Stimulated activated CD8-positive, alpha-beta memory T cell treated with anti-CD3 and anti-CD28 coated beads, Interleukin-4, amount 100 ng/mL, for 1 hour (primary cell): Measurements from ENCODE around the gene ATP2B3.
A peak's percentile ranks its signal among the peaks of the same experiment; 100 is the strongest.

Experiments used
- DNase-seq, 2 donors: peaks; one replicate each; pipeline ENCODE4 v3.0.0-alpha.2; 2020; ENCODE audit warnings: low read depth in 2 of 2, low spot score in 1 of 2

ATP2B3 gene

GRCh38 chrX:153530411-153531129 lies 13.1 kb downstream of the ATP2B3 start:
- no peak for DNase-seq

GRCh38 chrX:153533091-153533490 lies 15.6 kb downstream of the ATP2B3 start:
- DNase-seq, result no peak

- no peak for DNase-seq
Observed at GRCh38 chrX:153537080-153537479, 19.6 kb downstream of the ATP2B3 start.

DNA sequence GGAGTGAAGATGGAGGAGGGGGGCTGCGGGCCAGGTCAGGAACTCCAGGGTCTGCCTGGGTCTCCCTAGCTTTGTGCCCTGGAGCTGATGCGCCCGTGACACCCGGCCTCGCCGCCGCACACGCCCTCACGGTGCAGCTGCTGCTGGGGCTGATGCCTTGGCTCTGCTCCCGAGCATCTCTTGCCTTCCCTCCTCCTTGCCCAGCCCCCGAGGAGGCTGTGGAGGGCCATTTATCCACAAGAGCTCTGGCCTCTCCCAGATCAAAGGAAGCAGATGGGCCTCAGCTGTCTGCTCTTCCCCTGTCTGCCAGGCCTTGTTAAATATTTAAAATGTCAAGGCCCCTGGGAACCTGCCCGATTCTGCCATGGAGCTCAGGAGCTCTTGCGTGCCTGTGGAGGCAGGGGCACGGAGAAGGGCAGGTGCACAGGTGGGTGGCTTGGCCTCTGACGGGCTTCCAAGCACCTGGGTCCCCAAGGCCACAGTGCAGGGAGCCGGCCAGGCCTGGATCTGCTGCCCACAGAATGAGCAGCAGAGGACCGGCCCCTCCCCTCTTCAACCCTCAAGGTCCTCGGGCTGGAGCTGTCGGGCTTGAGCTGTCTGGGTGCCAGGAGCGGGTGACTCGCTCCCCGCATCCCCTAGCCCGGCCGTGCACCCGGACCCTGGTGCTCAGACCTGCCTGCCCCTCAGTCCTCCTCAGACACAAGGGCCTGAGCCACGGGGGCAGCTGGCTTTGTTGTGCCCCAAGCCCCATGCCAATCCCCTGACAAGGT lies 20.3 kb downstream of the ATP2B3 start:
- no peak for DNase-seq

DNA sequence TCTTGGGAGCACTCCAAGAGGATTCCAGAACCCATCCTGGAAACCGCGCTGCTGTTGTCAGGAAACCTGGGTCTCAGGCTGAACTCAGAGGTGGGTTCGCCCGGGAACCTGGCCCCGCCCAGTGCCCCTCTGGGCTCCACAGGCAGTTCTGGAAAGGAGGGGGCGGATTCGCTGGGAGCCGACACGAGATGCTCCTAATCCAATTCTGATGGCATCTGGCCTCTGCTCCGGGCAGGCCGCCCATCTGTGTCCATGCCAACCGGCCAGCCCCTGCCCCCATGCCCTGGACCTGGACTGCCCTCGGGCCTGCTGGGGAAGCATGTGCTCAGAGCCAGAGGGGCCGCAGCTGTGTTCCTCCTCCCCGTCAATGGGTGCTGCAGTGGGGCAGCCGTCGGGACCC lies 21.0 kb downstream of the ATP2B3 start:
- DNase-seq, result no peak

DNA sequence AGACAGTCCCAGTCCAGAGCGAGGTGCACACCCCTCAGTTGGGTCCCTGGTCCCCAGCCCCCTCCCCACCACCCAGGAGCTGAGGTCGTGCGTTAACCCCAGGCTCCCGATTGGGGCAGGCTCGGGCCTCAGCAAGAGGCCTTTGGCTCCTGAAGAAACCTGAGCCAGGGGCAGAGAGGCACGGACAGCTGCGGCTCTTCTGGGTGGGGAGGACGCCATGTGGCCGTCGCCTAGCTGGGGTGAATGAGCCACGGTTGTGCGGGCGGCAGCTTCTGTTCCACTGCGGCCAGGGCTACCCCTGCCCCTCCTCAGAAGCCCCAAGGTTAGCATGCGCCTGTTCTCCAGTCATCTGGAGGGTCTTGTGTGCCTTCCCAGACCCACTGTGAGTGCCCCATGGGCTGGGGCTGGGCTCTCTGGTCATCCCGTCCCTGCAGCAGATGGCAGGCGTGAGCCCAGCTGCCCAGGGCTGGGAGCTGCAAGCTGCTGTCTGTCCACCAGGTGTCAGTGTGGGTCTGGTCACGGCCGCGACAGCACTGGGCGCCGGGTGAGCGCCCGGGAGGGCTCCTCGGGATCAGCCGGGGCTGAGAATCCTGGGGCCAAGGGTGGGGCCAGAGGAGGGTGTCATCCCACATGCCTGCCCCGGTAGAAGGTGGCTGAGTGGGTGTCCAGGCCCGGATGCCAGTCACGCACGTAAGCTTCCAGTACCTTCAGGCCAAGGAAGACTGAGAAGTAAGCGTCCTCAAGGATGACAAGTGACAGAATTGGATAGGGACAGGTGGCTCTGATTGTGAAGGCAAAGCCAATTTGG lies 21.9 kb downstream of the ATP2B3 start:
- peak in 1 of 2 donors; percentile 23 for DNase-seq

- DNase-seq, result no peak
Observed at GRCh38 chrX:153539979-153540358, 22.5 kb downstream of the ATP2B3 start.

GRCh38 chrX:153544727-153545126 lies 27.3 kb downstream of the ATP2B3 start:
- no peak for DNase-seq

GRCh38 chrX:153546386-153546785 lies 28.9 kb downstream of the ATP2B3 start:
- DNase-seq, result no peak

DNA sequence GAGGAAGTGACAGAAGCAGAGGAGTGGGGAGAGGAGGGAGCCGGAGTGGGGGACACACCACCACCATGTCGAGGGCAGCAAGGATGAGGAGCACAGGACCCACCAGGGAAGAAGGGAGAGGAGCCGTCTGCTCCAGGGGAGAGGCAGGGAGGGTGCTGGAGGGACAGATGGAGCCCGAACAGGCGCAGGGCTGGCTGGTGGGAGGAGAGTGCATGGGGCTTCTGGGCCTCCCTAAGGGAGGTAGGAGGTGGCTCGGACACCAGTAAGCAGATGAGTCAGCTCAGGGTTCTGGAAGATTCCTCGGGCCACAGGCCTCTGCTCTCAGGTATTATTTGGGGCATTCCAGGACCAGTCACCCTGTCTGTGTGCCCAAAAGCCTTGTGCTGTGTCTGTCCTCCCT lies 29.8 kb downstream of the ATP2B3 start:
- no peak for DNase-seq

GRCh38 chrX:153549231-153549630 lies 31.8 kb downstream of the ATP2B3 start:
- DNase-seq, result no peak

DNA sequence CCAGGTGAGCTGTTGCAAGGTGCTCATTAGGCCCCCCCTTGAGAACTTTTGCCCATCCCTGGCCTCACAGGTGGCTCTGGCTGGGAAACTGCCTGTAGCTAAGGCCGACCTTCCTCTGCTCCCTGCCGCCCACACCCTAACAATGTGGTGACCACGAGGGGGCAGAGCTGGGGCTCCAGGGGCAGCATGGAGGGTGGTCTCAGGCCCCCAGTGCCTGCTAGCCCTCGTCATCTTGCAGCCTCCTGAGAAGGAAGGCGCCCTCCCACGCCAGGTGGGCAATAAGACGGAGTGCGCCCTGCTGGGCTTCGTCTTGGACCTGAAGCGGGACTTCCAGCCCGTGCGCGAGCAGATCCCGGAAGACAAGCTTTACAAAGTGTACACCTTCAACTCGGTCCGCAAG lies 32.4 kb downstream of the ATP2B3 start:
- DNase-seq, result no peak

DNA sequence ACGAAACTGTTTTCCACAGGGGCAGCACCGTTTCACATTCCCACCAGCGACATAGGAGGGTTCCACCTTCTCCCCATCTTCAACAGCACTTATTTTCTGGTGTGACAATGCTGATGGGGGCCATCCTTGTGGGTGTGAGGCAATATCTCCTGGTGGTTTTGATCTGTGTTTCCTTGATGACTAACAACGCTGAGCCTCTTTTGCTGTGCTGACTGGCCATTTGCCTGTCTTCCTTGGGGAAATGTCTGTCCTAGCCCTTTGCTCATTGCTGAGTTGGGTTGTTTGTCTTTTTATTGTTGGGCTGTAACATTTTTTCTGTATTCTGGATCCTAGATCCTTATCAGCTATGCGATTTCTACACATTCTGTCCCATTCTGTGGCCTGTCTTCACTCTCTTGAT lies 33.7 kb downstream of the ATP2B3 start:
- no peak for DNase-seq

DNA sequence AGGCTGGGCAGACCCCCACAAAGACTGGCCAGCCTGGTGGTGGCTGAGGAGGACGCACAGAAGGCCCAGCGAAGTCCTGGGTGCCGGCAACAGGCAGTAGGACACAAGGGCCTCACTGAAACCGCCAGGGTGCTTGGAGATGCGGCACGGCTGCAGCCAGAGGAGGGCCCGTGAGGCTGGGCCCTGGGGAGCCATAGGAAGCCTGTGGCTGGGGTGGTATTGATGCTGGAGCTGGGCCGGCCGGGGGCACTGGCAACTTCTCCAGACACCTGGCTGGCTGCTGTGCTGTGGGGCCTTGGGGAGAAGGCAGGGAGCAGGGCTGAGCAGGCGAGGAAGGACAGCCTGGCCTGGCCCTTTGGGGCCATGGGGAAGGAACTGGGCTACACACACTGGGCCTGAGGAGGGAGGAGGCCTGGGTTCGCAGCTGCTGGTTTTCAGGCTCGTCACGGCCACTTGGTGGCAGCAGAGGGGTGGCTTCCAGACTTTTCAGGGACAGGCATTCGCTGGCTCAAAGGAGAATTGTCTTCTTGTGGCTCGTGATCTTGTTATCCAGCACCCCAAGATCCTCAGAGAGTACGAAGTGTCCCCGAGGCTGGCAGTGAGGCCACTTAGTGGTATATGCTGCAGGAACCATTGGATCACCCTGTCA lies 37.2 kb downstream of the ATP2B3 start:
- DNase-seq, result peak in 1 of 2 donors; percentile 8

DNA sequence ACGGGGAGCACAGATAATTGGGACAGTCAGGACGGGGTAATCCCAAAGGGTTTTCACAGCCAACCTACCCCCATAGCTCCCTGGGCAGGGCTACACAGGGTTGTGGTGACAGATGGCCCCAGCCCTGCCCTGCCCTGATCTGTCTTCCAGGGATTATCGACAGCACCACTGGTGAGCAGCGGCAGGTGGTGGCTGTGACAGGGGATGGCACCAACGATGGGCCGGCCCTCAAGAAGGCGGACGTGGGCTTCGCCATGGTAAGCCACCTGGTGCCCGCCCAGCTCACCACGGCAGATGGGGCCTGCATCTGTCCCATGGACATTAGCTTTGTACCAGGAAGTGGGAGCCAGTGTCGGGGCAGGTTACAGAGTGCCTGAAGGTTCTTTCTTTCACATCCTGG lies 39.3 kb downstream of the ATP2B3 start:
- no peak for DNase-seq

- DNase-seq, result no peak
Observed at GRCh38 chrX:153557618-153558355, 40.3 kb downstream of the ATP2B3 start.

- DNase-seq, result no peak
Observed at GRCh38 chrX:153560000-153560399, 42.6 kb downstream of the ATP2B3 start.

DNA sequence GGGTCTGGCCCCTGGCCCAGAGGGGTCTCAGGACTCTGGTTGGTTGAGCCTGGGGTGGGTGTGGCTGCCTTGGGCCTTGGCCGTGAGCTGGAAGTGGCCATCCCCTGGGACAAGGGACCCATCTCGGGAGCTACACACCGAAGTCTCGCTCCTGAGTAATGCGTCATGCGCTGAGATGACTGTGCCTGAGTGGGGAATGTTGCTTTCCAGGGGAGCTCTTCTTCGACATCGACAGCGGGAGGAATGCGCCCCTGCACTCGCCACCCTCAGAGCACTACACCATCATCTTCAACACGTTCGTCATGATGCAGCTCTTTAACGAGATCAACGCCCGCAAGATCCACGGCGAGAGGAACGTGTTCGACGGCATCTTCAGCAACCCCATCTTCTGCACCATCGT lies 43.0 kb downstream of the ATP2B3 start:
- no peak for DNase-seq

DNA sequence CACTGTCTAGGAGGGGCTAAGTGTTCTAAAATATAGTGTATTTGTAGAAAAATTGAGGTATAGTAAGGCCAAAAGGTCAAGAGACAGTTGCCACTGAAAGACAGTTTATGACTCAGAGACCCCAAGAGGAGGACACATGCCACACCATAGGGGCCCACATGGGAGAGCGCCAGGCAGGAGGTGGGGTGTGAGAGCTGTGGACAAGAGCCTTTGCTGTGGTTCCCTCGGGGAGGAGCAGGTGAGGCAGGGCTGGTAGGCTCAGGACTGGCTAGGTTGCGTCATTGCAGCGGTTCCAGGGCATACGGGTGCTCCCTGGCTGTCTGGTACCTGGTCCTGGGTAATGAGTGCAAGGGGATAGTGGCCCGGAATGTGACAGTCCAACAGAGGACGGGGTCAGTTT lies 43.9 kb downstream of the ATP2B3 start:
- no peak for DNase-seq

DNA sequence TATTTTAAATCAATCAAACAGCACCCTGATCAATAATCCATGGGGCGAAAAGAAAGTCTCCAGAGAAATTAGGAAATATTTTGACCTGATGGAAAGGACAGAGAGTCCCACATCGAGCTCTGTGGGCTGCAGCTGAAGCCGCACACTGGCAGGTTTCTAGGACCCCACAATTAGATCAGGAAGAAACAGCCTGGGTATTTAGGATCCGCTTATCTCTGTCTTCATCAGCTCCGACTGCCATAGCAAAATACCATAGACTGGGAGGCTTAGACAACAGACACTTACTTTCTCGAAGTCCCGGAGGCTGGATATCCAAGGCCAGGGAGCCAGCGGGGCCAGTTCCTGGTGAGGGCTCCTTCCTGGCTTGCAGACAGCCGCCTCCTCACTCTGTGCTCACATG lies 45.1 kb downstream of the ATP2B3 start:
- no peak for DNase-seq
